Measurements from ENCODE around the gene SAMHD1.
"Not testable (repeated sequence)": the region's sequence is repeated elsewhere in the genome, so short reads cannot be mapped to it uniquely, and the experiment has no call there.

The SAMHD1 gene

DNA sequence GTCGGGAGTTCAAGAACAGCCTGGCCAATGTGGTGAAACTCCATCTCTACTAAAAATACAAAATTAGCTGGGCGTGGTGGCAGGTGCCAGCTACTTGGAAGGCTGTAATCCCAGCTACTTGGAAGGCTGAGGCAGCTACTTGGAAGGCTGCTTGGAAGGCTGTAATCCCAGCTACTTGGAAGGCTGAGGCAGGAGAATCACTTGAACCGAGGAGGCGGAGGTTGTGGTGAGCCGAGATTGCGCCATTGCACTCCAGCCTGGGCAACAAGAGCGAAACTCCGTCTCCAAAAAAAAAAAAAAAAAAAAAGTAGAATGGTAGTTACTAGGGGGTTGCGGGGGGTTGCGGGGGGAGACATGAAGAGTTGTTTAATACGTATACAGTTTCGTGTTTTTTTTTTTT is 19.4 kb downstream of the SAMHD1 start:
- H3K4me3 ChIP-seq (ENCODE audit: low read depth, low read length); H2AFZ ChIP-seq (ENCODE audit: low read length, unreplicated experiment); H3K27me3 ChIP-seq (ENCODE audit: insufficient read depth, low read length); H3K27ac ChIP-seq (ENCODE audit: low read depth, low read length): not testable (repeated sequence)
- Histone ChIP-seq H3K36me3 (ENCODE audit: insufficient read depth, low read length) (peaks cover 28% of the 10 kb centered on the region), H3K79me2 (ENCODE audit: control insufficient read depth, insufficient read depth, low read length, unreplicated experiment) (peaks cover 23% of the 10 kb centered on the region), H3K4me1 (ENCODE audit: control insufficient read depth, insufficient read depth, low read length, unreplicated experiment) (peaks cover 30% of the 10 kb centered on the region)

DNA sequence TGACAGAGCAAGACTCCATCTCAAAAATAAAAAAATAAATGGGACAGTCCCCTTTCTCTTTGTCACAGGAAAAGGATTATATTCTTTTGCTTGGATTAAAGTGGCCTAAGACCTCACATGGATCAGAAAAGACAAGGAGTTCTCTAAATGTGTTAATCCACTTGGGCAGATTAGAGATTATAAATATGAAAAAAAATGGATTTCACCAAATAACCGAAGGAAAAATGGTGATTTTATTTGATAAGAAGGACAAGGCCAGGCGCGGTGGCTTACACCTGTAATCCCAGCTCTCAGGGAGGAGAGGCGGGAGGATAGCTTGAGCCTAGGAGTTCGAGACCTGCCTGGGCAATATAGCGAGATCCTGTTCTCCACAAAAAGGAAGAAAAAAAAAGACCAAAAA is 21.8 kb downstream of the SAMHD1 start:
- H3K4me3 ChIP-seq (ENCODE audit: low read depth, low read length): no peak overlapping the region
- no peaks in the 10 kb centered on the region for H3K27me3 ChIP-seq (ENCODE audit: insufficient read depth, low read length)
- no peak overlapping the region for H2AFZ ChIP-seq (ENCODE audit: low read length, unreplicated experiment)
- H3K4me1 ChIP-seq (ENCODE audit: control insufficient read depth, insufficient read depth, low read length, unreplicated experiment): peaks cover 29% of the 10 kb centered on the region
- peaks cover 26% of the 10 kb centered on the region for H3K36me3 ChIP-seq (ENCODE audit: insufficient read depth, low read length)
- H3K27ac ChIP-seq (ENCODE audit: low read depth, low read length): peak overlapping the region; percentile 67; the same call in 1 of the 2 replicates
- H3K79me2 ChIP-seq (ENCODE audit: control insufficient read depth, insufficient read depth, low read length, unreplicated experiment): peaks cover 13% of the 10 kb centered on the region

DNA sequence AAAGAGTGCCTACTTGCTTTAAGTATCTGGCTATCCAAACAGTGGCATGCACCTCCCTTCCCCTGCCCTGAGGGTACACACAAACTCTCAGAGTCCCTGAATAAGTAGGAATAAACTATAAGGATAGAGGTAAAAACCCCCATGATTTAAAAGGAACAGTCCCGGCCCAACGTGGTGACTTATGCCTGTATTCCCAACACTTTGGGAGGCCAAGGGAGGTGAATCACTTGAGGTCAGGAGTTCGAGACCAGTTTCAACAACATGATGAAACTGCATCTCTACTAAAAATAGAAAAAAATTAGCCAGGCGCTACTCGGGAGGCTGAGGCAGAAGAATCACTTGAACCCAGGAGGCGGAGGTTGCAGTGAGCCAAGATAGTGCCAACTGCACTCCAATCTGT is 22.2 kb downstream of the SAMHD1 start:
- Histone ChIP-seq H3K36me3 (ENCODE audit: insufficient read depth, low read length) (peaks cover 26% of the 10 kb centered on the region), H3K79me2 (ENCODE audit: control insufficient read depth, insufficient read depth, low read length, unreplicated experiment) (peaks cover 13% of the 10 kb centered on the region), H2AFZ (ENCODE audit: low read length, unreplicated experiment) (no peak overlapping the region), H3K27me3 (ENCODE audit: insufficient read depth, low read length) (no peaks in the 10 kb centered on the region), H3K27ac (ENCODE audit: low read depth, low read length) (peak overlapping the region; percentile 67), H3K4me1 (ENCODE audit: control insufficient read depth, insufficient read depth, low read length, unreplicated experiment) (peaks cover 29% of the 10 kb centered on the region), H3K4me3 (ENCODE audit: low read depth, low read length) (no peak overlapping the region)

DNA sequence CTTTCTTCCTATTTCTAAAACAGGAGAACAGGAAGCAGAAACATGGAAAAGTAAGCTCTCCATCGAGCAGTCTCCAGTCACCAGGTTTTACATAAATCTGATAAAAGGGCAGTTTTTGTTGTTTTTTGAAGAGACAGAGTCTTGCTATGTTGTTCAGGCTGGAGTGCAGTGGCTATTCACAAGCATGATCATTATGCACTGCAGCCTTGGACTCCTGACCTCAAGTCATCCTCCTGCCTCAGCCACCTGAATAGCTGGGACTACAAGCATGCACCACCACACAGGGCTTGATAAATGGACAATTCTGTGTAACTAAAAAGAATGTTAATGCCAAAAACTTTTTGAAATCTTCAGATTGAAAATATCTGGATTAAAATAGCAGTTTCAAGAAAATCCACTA is 23.8 kb downstream of the SAMHD1 start:
- H3K27ac ChIP-seq (ENCODE audit: low read depth, low read length): no peak overlapping the region
- peaks cover 13% of the 10 kb centered on the region for H3K79me2 ChIP-seq (ENCODE audit: control insufficient read depth, insufficient read depth, low read length, unreplicated experiment)
- peaks cover 22% of the 10 kb centered on the region for H3K4me1 ChIP-seq (ENCODE audit: control insufficient read depth, insufficient read depth, low read length, unreplicated experiment)
- H2AFZ ChIP-seq (ENCODE audit: low read length, unreplicated experiment): no peak overlapping the region
- no peak overlapping the region for H3K4me3 ChIP-seq (ENCODE audit: low read depth, low read length)
- peaks cover 29% of the 10 kb centered on the region for H3K36me3 ChIP-seq (ENCODE audit: insufficient read depth, low read length)
- H3K27me3 ChIP-seq (ENCODE audit: insufficient read depth, low read length): no peaks in the 10 kb centered on the region

DNA sequence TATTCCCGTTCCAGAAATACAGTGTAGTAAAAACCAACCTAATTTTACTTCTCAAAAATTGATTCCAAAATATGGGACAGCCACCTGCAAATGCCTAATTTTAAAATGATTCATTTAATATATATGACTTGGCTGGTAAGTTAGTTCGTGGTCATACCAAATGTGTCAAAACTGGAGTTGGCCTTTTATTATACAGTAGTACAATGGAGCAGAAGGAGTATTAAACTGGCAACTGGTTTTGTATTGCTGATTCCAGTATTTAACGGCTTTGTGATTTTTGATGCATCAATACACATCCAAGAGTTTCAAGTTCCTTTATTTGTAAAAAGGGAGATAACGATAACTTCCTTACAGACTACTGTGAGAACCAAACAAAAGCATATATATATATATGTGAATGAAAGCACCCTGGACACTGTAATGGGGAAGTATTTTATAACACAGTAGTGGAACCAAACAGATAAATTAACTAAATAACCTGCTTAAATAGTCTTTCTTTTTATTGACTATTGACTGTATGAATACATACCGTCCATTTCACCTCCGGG is 24.8 kb downstream of the SAMHD1 start:
- Histone ChIP-seq H3K4me3 (ENCODE audit: low read depth, low read length) (no peak overlapping the region), H3K36me3 (ENCODE audit: insufficient read depth, low read length) (peaks cover 29% of the 10 kb centered on the region)

DNA sequence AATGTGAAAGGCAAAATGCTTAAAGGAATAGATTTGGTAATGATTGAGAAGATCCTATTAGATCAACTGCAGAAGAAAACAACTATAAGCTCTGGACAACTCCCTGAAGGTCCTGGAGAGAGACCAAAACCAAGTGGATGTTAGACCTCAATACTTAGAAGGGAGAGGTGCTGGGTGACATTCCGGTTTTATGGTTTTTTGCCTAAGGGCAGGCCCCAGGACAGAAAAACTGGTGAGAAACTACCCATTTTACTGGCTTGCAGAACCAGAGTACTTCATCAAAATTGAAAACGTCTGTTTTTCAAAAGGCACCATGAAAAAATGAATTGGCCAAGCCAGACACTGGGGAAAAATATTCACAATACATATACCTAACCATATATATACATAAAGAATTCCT is 26.3 kb downstream of the SAMHD1 start:
- Histone ChIP-seq H3K79me2 (ENCODE audit: control insufficient read depth, insufficient read depth, low read length, unreplicated experiment) (peaks cover 3% of the 10 kb centered on the region), H3K4me3 (ENCODE audit: low read depth, low read length) (no peak overlapping the region), H3K27me3 (ENCODE audit: insufficient read depth, low read length) (no peaks in the 10 kb centered on the region), H3K36me3 (ENCODE audit: insufficient read depth, low read length) (peaks cover 17% of the 10 kb centered on the region), H3K4me1 (ENCODE audit: control insufficient read depth, insufficient read depth, low read length, unreplicated experiment) (peaks cover 10% of the 10 kb centered on the region), H3K27ac (ENCODE audit: low read depth, low read length) (no peak overlapping the region), H2AFZ (ENCODE audit: low read length, unreplicated experiment) (no peak overlapping the region)

More for the DNA sequence above, 24.8 kb downstream of the SAMHD1 start:
- no peak overlapping the region for H3K27ac ChIP-seq (ENCODE audit: low read depth, low read length)
- no peaks in the 10 kb centered on the region for H3K27me3 ChIP-seq (ENCODE audit: insufficient read depth, low read length)
- peaks cover 21% of the 10 kb centered on the region for H3K4me1 ChIP-seq (ENCODE audit: control insufficient read depth, insufficient read depth, low read length, unreplicated experiment)
- H3K79me2 ChIP-seq (ENCODE audit: control insufficient read depth, insufficient read depth, low read length, unreplicated experiment): peaks cover 13% of the 10 kb centered on the region
- H2AFZ ChIP-seq (ENCODE audit: low read length, unreplicated experiment): no peak overlapping the region

DNA sequence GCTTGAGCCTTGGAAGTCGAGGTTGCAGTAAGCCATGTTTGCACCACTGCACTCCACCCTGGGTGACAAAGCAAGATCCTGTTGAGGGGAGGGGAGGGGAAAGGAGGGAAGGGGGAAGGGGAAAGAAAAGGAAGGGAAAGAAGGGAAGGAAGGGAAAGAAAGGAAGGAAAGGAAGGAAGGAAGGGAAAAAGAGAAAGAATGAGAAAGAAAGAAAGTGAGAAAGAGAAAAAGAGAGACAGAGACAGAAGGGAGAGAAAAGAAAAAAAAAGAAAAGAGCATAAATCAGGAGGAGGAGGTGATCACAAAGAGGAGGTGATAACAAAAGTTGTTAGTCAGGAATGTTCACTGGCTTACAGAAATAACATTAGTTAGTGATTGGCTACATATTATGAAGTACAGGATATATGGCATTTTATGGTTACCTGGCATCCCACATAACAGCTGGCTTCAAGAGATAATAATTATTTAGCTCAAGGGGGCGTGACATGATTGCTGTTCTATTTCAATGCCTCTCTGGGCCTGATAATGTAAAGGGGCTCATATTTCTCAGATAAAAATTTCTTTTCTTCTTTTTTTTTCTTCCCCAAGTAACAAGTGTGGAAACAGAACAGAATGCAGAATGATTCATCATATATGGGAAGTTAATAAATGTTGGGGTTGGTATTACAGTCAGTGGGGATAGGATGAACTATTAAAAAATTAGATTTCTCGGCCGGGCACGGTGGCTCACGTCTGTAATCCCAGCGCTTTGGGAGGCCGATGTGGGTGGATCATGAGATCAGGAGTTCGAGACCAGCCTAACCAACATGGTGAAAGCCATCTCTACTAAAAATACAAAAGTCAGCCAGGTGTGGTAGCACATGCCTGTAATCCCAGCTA is 27.1 kb downstream of the SAMHD1 start:
- H3K36me3 ChIP-seq (ENCODE audit: insufficient read depth, low read length): peaks cover 18% of the 10 kb centered on the region
- H3K79me2 ChIP-seq (ENCODE audit: control insufficient read depth, insufficient read depth, low read length, unreplicated experiment): peaks cover 3% of the 10 kb centered on the region
- no peak overlapping the region for H3K4me3 ChIP-seq (ENCODE audit: low read depth, low read length)
- H3K4me1 ChIP-seq (ENCODE audit: control insufficient read depth, insufficient read depth, low read length, unreplicated experiment): peaks cover 4% of the 10 kb centered on the region
- no peak overlapping the region for H2AFZ ChIP-seq (ENCODE audit: low read length, unreplicated experiment)
- H3K27ac ChIP-seq (ENCODE audit: low read depth, low read length): no peak overlapping the region
- no peaks in the 10 kb centered on the region for H3K27me3 ChIP-seq (ENCODE audit: insufficient read depth, low read length)

DNA sequence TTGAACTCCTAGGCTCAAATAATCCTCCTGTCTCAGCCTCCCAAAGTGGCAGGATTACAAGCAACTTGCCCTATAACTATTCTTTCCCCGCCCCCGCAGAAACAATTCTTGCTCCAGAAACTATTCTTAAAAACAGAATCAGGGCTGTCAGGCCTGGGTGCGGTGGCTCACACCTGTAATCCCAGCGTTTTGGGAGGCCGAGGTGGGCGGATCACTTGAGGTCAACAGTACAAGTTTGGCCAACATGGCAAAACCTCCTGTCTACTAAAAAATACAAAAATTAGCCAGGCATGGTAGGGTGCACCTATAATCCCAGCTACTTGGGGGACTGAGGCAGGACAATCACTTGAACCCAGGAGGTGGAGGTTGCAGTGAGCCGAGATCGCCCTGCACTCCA is 31.2 kb downstream of the SAMHD1 start:
- peaks cover 17% of the 10 kb centered on the region for H3K36me3 ChIP-seq (ENCODE audit: insufficient read depth, low read length)

DNA sequence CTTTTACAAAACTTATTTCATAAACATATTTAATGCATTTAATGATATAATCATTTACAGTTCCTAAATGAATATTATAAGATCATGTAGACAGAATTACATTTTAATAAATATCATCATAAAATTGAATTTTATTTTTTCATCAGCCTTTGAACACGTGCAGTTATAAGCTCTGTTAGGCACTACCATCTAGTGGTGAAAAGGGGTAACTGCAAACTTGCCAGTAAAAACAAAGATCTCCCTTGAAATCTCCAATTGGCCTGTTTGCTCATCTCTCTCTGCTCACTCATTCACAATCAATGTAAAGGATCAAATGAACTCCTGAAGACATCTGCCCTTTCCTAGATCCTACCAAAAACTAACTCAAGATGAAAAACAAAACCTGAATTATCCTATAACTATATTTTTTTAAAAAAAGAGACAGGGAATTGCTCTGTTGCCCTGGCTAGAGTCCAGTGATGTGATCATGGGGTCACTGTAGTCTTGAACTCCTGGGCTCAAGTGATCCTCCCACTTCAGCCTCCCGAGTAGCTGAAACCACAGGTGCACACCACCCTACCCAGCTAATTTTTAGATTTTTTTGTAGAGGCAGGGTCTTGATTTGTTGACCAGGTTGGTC is 31.7 kb downstream of the SAMHD1 start:
- H2AFZ ChIP-seq (ENCODE audit: low read length, unreplicated experiment): no peak overlapping the region
- H3K27me3 ChIP-seq (ENCODE audit: insufficient read depth, low read length): no peaks in the 10 kb centered on the region
- peaks cover 20% of the 10 kb centered on the region for H3K36me3 ChIP-seq (ENCODE audit: insufficient read depth, low read length)
- no peaks in the 10 kb centered on the region for H3K4me1 ChIP-seq (ENCODE audit: control insufficient read depth, insufficient read depth, low read length, unreplicated experiment)
- no peak overlapping the region for H3K27ac ChIP-seq (ENCODE audit: low read depth, low read length)
- H3K4me3 ChIP-seq (ENCODE audit: low read depth, low read length): no peak overlapping the region
- H3K79me2 ChIP-seq (ENCODE audit: control insufficient read depth, insufficient read depth, low read length, unreplicated experiment): no peaks in the 10 kb centered on the region

More for the DNA sequence above, 31.2 kb downstream of the SAMHD1 start:
- Histone ChIP-seq H3K4me3 (ENCODE audit: low read depth, low read length) (no peak overlapping the region), H3K27ac (ENCODE audit: low read depth, low read length) (no peak overlapping the region), H3K4me1 (ENCODE audit: control insufficient read depth, insufficient read depth, low read length, unreplicated experiment) (no peaks in the 10 kb centered on the region), H2AFZ (ENCODE audit: low read length, unreplicated experiment) (no peak overlapping the region), H3K27me3 (ENCODE audit: insufficient read depth, low read length) (no peaks in the 10 kb centered on the region), H3K79me2 (ENCODE audit: control insufficient read depth, insufficient read depth, low read length, unreplicated experiment) (no peaks in the 10 kb centered on the region)

DNA sequence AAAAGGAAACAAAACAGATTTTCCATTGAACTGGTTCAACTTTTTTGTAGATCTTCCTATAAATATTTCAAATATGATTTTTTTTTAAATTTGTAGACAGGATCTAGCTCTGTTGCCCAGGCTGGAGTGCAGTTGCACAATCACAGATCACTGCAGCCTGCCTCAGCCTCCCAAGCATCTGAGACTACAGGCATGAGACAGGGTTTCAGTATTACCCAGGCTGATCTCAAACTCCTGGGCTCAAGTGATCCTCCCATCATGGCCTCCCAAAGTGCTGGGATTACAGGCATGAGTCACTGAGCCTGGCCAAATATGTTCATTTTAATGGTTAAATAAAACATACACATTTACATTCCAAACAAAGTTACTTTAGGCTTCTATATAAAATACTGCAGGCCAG is 33.6 kb downstream of the SAMHD1 start:
- Histone ChIP-seq H3K79me2 (ENCODE audit: control insufficient read depth, insufficient read depth, low read length, unreplicated experiment) (no peaks in the 10 kb centered on the region), H3K36me3 (ENCODE audit: insufficient read depth, low read length) (peaks cover 22% of the 10 kb centered on the region), H3K27ac (ENCODE audit: low read depth, low read length) (no peak overlapping the region), H2AFZ (ENCODE audit: low read length, unreplicated experiment) (no peak overlapping the region), H3K4me3 (ENCODE audit: low read depth, low read length) (no peak overlapping the region), H3K4me1 (ENCODE audit: control insufficient read depth, insufficient read depth, low read length, unreplicated experiment) (no peaks in the 10 kb centered on the region), H3K27me3 (ENCODE audit: insufficient read depth, low read length) (no peaks in the 10 kb centered on the region)
